ENCODE results near the gene AMOTL1.

GRCh38 chr11:94888204-94888603 is 120.0 kb downstream of the AMOTL1 start:
- TF ChIP-seq CTCF (IDR thresholded peaks at IDR 0.05) (no peak), POLR2A (IDR thresholded peaks at IDR 0.05) (no peak)
